ENCODE data around the gene BLOC1S1. TPM values are rescaled to one million over a fixed set of nuclear protein-coding genes. Genes with fewer than 3 reads are reported as not detected.
"Not testable (repeated sequence)": the region's sequence is repeated elsewhere in the genome, so short reads cannot be mapped to it uniquely, and the experiment has no call there.

The BLOC1S1 gene
- total RNA-seq, 2 experiments from 2014 or later = 156 to 162 TPM

DNA sequence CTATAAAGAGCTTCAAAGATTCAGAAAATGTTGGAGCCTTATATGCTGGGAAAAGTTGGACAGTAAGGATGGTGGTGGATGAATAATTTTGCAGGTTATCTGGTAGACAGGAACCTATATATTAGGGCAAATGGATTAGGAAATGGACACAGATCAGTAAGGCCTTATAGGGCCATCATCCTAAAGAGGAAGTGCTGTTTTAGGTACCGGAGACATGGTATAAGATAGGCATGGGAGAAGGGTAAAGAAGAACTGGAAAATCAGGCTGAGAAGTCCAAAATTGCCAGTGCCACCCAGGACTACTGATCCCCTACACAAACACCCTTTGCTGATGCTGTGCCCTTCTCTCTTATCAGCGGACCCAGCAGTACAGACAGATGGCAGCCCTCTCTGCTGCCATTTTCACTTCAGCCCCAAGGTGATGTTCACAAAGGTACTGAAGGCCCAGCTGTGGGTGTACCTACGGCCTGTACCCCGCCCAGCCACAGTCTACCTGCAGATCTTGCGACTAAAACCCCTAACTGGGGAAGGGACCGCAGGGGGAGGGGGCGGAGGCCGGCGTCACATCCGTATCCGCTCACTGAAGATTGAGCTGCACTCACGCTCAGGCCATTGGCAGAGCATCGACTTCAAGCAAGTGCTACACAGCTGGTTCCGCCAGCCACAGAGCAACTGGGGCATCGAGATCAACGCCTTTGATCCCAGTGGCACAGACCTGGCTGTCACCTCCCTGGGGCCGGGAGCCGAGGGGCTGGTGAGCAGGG is 32.6 kb downstream of the BLOC1S1 start:
- no peak for DNase-seq
- ChIA-PET CTCF (interaction anchor here (0.8 to 3.6 kb wide), 2 partner anchors 11 to 24 kb away, joined by 3 to 22 read pairs; no protein-coding TSS in a partner anchor), POLR2A (interaction anchor here (0.6 to 3.3 kb wide), 4 partner anchors 9 to 38 kb away, joined by 3 to 19 read pairs (median 6); no protein-coding TSS in a partner anchor)
- no peaks in the 10 kb centered on the region for H3K9me3 Mint-ChIP-seq
- peaks cover 26% of the 10 kb centered on the region for H3K36me3 Mint-ChIP-seq (ENCODE audit: low read depth)
- H3K4me1 Mint-ChIP-seq = peaks cover 24% of the 10 kb centered on the region
- no peak overlapping the region for H3K4me3 Mint-ChIP-seq
- no peak overlapping the region for H3K27ac Mint-ChIP-seq
- H3K27me3 Mint-ChIP-seq = no peaks in the 10 kb centered on the region

GRCh38 chr12:55755246-55755645 is 39.4 kb downstream of the BLOC1S1 start:
- no peak overlapping the region for H3K27ac Mint-ChIP-seq
- H3K4me3 Mint-ChIP-seq = no peak overlapping the region
- no peaks in the 10 kb centered on the region for H3K9me3 Mint-ChIP-seq
- no peaks in the 10 kb centered on the region for H3K27me3 Mint-ChIP-seq
- CTCF ChIA-PET = interaction anchor here (0.8 to 3.1 kb wide), 2 partner anchors 11 to 17 kb away, joined by 3 to 18 read pairs; no protein-coding TSS in a partner anchor
- H3K36me3 Mint-ChIP-seq (ENCODE audit: low read depth) = peaks cover 71% of the 10 kb centered on the region
- DNase-seq = no peak
- H3K4me1 Mint-ChIP-seq = peaks cover 2% of the 10 kb centered on the region
- POLR2A ChIA-PET = interaction anchor here (3.2 kb wide), 1 partner anchor 11 kb away, joined by 12 read pairs; no protein-coding TSS in a partner anchor

GRCh38 chr12:55757701-55758100 is 41.9 kb downstream of the BLOC1S1 start:
- no peak for DNase-seq
- Mint-ChIP-seq H3K9me3 (no peaks in the 10 kb centered on the region), H3K4me3 (no peak overlapping the region), H3K4me1 (peaks cover 14% of the 10 kb centered on the region), H3K27me3 (no peaks in the 10 kb centered on the region), H3K36me3 (ENCODE audit: low read depth) (peaks cover 77% of the 10 kb centered on the region), H3K27ac (peak overlapping the region; percentile 42)
- CTCF ChIA-PET = no interaction called here
- POLR2A ChIA-PET = interaction anchor here (1.6 to 1.9 kb wide), 2 partner anchors 10 to 72 kb away, joined by 3 to 8 read pairs; no protein-coding TSS in a partner anchor

GRCh38 chr12:55758575-55758974 is 42.7 kb downstream of the BLOC1S1 start:
- peaks cover 14% of the 10 kb centered on the region for H3K4me1 Mint-ChIP-seq
- CTCF ChIA-PET, H3K4me3 Mint-ChIP-seq, H3K9me3 Mint-ChIP-seq, H3K27me3 Mint-ChIP-seq, DNase-seq, H3K27ac Mint-ChIP-seq: not testable (repeated sequence)
- POLR2A ChIA-PET = interaction anchor here (0.7 to 1.6 kb wide), 2 partner anchors 11 to 71 kb away, joined by 3 to 4 read pairs; no protein-coding TSS in a partner anchor
- H3K36me3 Mint-ChIP-seq (ENCODE audit: low read depth) = peaks cover 73% of the 10 kb centered on the region

GRCh38 chr12:55760663-55761062 is 44.8 kb downstream of the BLOC1S1 start:
- Mint-ChIP-seq H3K4me1 (peaks cover 14% of the 10 kb centered on the region), H3K4me3 (no peak overlapping the region), H3K36me3 (ENCODE audit: low read depth) (peaks cover 65% of the 10 kb centered on the region), H3K9me3 (no peaks in the 10 kb centered on the region), H3K27ac (peak overlapping the region; percentile 64), H3K27me3 (no peaks in the 10 kb centered on the region)
- ChIA-PET POLR2A (no interaction called here), CTCF (interaction anchor here (1.1 kb wide), 2 partner anchors 22 to 30 kb away, joined by 4 read pairs; no protein-coding TSS in a partner anchor)
- no peak for DNase-seq

DNA sequence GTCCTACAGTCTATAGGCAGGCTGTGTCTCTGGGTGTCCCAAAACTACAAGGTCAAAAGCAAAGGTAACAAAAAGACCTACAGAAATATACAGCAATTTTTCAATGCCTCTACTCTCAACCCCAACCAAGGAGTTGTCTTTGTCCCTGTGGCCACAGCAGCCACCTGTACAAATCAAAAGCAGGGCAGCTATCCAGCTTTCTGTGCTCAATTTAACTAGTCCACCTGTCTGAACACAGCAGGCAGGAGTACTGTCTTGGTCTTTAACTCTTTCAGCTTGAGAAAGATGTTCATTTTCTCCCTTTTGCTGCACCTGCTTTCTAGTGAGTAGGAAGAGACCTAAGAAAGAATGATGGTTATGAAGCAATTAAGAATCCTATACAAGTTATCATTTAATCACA is 46.8 kb downstream of the BLOC1S1 start:
- peaks cover 57% of the 10 kb centered on the region for H3K36me3 Mint-ChIP-seq (ENCODE audit: low read depth)
- no peaks in the 10 kb centered on the region for H3K27me3 Mint-ChIP-seq
- H3K27ac Mint-ChIP-seq = no peak overlapping the region
- no peaks in the 10 kb centered on the region for H3K9me3 Mint-ChIP-seq
- no peak overlapping the region for H3K4me3 Mint-ChIP-seq
- CTCF ChIA-PET = interaction anchor here (0.6 to 1.0 kb wide), 2 partner anchors 24 to 176 kb away, joined by 3 read pairs; no protein-coding TSS in a partner anchor
- no peak for DNase-seq
- POLR2A ChIA-PET = interaction anchor here (1.7 kb wide), 1 partner anchor 10 kb away, joined by 6 read pairs; no protein-coding TSS in a partner anchor
- peaks cover 14% of the 10 kb centered on the region for H3K4me1 Mint-ChIP-seq

DNA sequence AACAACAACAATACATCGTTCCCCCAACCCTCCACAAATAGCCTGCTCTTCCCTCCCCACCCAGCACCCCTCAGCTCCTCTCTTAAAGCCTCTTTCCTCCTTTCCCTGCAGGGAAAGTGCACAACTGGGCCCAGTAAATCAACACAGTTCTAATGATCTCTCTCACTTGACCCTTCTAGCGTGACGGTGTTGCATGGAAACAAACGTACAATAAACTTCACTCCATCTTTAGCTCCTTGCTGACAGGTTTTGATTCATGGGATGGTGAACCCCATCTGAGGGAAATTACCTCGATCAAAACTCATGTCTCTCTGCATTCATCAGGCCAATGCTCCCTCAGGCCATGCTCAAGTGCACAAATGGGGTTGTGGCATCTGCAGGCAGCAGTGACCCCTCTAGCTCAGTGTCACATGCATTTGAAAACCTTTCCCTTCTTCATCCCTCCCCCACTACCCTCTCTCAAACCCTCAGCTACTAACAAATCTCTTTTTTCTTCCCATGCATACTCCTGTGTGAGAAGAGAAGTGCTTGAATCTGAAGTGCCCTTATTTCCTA is 50.0 kb downstream of the BLOC1S1 start:
- CTCF ChIA-PET = interaction anchor here (1.3 to 1.5 kb wide), 2 partner anchors 24 to 52 kb away, joined by 4 read pairs; partner anchors contain the start of genes ORMDL2 and SARNP
- no peak for DNase-seq
- Mint-ChIP-seq H3K27me3 (no peaks in the 10 kb centered on the region), H3K4me1 (peaks cover 8% of the 10 kb centered on the region), H3K9me3 (no peaks in the 10 kb centered on the region), H3K36me3 (ENCODE audit: low read depth) (peaks cover 37% of the 10 kb centered on the region), H3K4me3 (no peak overlapping the region), H3K27ac (no peak overlapping the region)
- POLR2A ChIA-PET = no interaction called here

DNA sequence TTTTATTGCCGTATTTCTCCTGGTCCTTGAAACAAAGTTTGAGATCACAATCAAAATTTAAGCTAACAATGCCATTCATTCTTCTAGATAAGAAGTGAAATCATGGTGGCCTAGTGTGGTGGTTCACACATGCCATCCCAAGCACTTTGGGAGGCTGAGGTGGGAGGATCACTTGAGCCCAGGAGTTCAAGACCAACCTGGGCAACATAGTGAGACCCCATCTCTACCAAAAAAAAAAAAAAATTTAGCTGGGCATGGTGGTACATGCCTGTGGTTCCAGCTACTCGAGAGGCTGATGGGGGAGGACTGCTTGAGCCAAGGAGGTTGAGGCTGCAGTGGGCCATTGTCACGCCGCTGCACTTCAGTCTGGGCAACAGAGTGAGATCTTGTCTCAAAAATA is 51.3 kb downstream of the BLOC1S1 start:
- POLR2A ChIA-PET = no interaction called here
- Mint-ChIP-seq H3K9me3 (no peaks in the 10 kb centered on the region), H3K4me1 (peaks cover 3% of the 10 kb centered on the region), H3K36me3 (ENCODE audit: low read depth) (peaks cover 41% of the 10 kb centered on the region), H3K27ac (no peak overlapping the region), H3K27me3 (no peaks in the 10 kb centered on the region), H3K4me3 (no peak overlapping the region)
- CTCF ChIA-PET = no interaction called here
- DNase-seq = no peak

Other genes starting within 250 kb of the BLOC1S1 start
- gene OR6C70, start 245.9 kb upstream of the BLOC1S1 start, total RNA-seq = under 1 TPM in 1 of 2 experiments, not detected in 1; 0.25 TPM
- not detected for gene OR6C68, start 223.7 kb upstream of the BLOC1S1 start, total RNA-seq
- gene OR6C4, start 166.4 kb upstream of the BLOC1S1 start, total RNA-seq = not detected
- not detected for gene OR2AP1, start 143.6 kb upstream of the BLOC1S1 start, total RNA-seq
- not detected for gene OR10P1, start 79.2 kb upstream of the BLOC1S1 start, total RNA-seq
- gene ITGA7, start 8.1 kb upstream of the BLOC1S1 start, total RNA-seq = 1 to 10 TPM; 1.9 to 2.0 TPM
- gene RDH5, start 4.3 kb downstream of the BLOC1S1 start, total RNA-seq = 10 to 100 TPM in 1 of 2 experiments, 1 to 10 TPM in 1; 9.5 to 10.5 TPM
- 100 to 1,000 TPM; 177 to 185 TPM for gene CD63, start 13.0 kb downstream of the BLOC1S1 start, total RNA-seq
- gene GDF11, start 27.1 kb downstream of the BLOC1S1 start, total RNA-seq = 1 to 10 TPM; 7.2 to 7.9 TPM
- gene SARNP, start 101.7 kb downstream of the BLOC1S1 start, total RNA-seq = 10 to 100 TPM; 88.3 to 88.6 TPM
- gene ORMDL2, start 102.0 kb downstream of the BLOC1S1 start, total RNA-seq = 10 to 100 TPM; 56.3 to 60.2 TPM
- 10 to 100 TPM; 32.3 to 32.5 TPM for gene DNAJC14, start 113.5 kb downstream of the BLOC1S1 start, total RNA-seq
- not detected for gene MMP19, start 126.9 kb downstream of the BLOC1S1 start, total RNA-seq
- gene PYM1, start 211.8 kb downstream of the BLOC1S1 start, total RNA-seq = 10 to 100 TPM; 54.2 to 56.0 TPM
- 100 to 1,000 TPM; 427 to 431 TPM for gene DGKA, start 215.1 kb downstream of the BLOC1S1 start, total RNA-seq
- under 1 TPM; 0.33 to 0.60 TPM for gene PMEL, start 250.0 kb downstream of the BLOC1S1 start, total RNA-seq

Data from activated CD4-positive, alpha-beta memory T cell treated with anti-CD3 and anti-CD28 coated beads, Interleukin-2, amount 10 ng/mL, durations not matched to agents 7 days and 5 days (primary cell).